Measurements from ENCODE around the gene PCDHGA9. TPM values are rescaled to one million over a fixed set of nuclear protein-coding genes. Genes with fewer than 3 reads are reported as not detected.

PCDHGA9 gene
- total RNA-seq, 4 donors from 2014 or later: 4.9 to 20.8 (median 7.9) TPM

Other genes with a start within 250 kb of the PCDHGA9 start
- 1 to 10 TPM in 1 of 4 donors, under 1 TPM in 3; 0.49 to 1.2 (median 0.78) TPM for gene PCDHB7, start 230.1 kb upstream of the PCDHGA9 start, total RNA-seq
- gene PCDHB8, start 225.0 kb upstream of the PCDHGA9 start, total RNA-seq: under 1 TPM in 3 of 4 donors, not detected in 1; 0.62 to 0.93 (median 0.68) TPM
- gene PCDHB16, start 220.4 kb upstream of the PCDHGA9 start, total RNA-seq: 1 to 10 TPM; 2.9 to 4.8 (median 3.2) TPM
- gene PCDHB9, start 215.6 kb upstream of the PCDHGA9 start, total RNA-seq: 1 to 10 TPM; 1.1 to 3.2 (median 2.5) TPM
- gene PCDHB10, start 210.4 kb upstream of the PCDHGA9 start, total RNA-seq: 1 to 10 TPM in 3 of 4 donors, under 1 TPM in 1; 0.60 to 1.4 (median 1.2) TPM
- 1 to 10 TPM in 3 of 4 donors, under 1 TPM in 1; 0.98 to 2.8 (median 1.2) TPM for gene PCDHB11, start 203.2 kb upstream of the PCDHGA9 start, total RNA-seq
- gene PCDHB12, start 194.1 kb upstream of the PCDHGA9 start, total RNA-seq: 1 to 10 TPM in 1 of 4 donors, under 1 TPM in 3; 0.83 to 2.2 (median 0.95) TPM
- 1 to 10 TPM; 5.9 to 10.0 (median 6.2) TPM for gene PCDHB13, start 188.9 kb upstream of the PCDHGA9 start, total RNA-seq
- gene PCDHB14, start 179.4 kb upstream of the PCDHGA9 start, total RNA-seq: 1 to 10 TPM; 2.5 to 6.5 (median 6.0) TPM
- gene PCDHB15, start 157.4 kb upstream of the PCDHGA9 start, total RNA-seq: 1 to 10 TPM in 3 of 4 donors, under 1 TPM in 1; 0.68 to 2.3 (median 1.6) TPM
- gene SLC25A2, start 98.7 kb upstream of the PCDHGA9 start, total RNA-seq: 1 to 10 TPM in 2 of 4 donors, under 1 TPM in 2; 0.57 to 4.5 (median 0.99) TPM
- 10 to 100 TPM; 47.3 to 70.3 (median 62.7) TPM for gene TAF7, start 82.0 kb upstream of the PCDHGA9 start, total RNA-seq
- under 1 TPM; 0.26 to 0.38 (median 0.33) TPM for gene PCDHGA1, start 72.3 kb upstream of the PCDHGA9 start, total RNA-seq
- 1 to 10 TPM; 2.0 to 3.4 (median 2.9) TPM for gene PCDHGA2, start 64.0 kb upstream of the PCDHGA9 start, total RNA-seq
- gene PCDHGA3, start 58.9 kb upstream of the PCDHGA9 start, total RNA-seq: 1 to 10 TPM; 1.3 to 2.3 (median 1.7) TPM
- gene PCDHGB1, start 52.7 kb upstream of the PCDHGA9 start, total RNA-seq: 1 to 10 TPM; 1.2 to 4.3 (median 2.8) TPM
- 1 to 10 TPM; 2.0 to 5.6 (median 3.2) TPM for gene PCDHGA4, start 47.8 kb upstream of the PCDHGA9 start, total RNA-seq
- 1 to 10 TPM; 2.6 to 6.5 (median 3.8) TPM for gene PCDHGB2, start 42.8 kb upstream of the PCDHGA9 start, total RNA-seq
- gene PCDHGA5, start 38.6 kb upstream of the PCDHGA9 start, total RNA-seq: 1 to 10 TPM; 1.5 to 4.0 (median 2.7) TPM
- gene PCDHGB3, start 32.5 kb upstream of the PCDHGA9 start, total RNA-seq: 1 to 10 TPM; 4.3 to 9.7 (median 7.5) TPM
- 1 to 10 TPM; 3.3 to 7.3 (median 5.3) TPM for gene PCDHGA6, start 28.9 kb upstream of the PCDHGA9 start, total RNA-seq
- gene PCDHGA7, start 20.0 kb upstream of the PCDHGA9 start, total RNA-seq: 1 to 10 TPM; 2.7 to 5.6 (median 4.5) TPM
- 10 to 100 TPM in 1 of 4 donors, 1 to 10 TPM in 3; 4.1 to 10.3 (median 7.2) TPM for gene PCDHGB4, start 15.1 kb upstream of the PCDHGA9 start, total RNA-seq
- 1 to 10 TPM; 1.1 to 5.1 (median 2.1) TPM for gene PCDHGA8, start 10.1 kb upstream of the PCDHGA9 start, total RNA-seq
- gene PCDHGB5, start 4.8 kb upstream of the PCDHGA9 start, total RNA-seq: 10 to 100 TPM; 13.3 to 27.4 (median 15.3) TPM
- gene PCDHGB6, start 5.2 kb downstream of the PCDHGA9 start, total RNA-seq: 10 to 100 TPM in 1 of 4 donors, 1 to 10 TPM in 3; 4.5 to 13.8 (median 8.2) TPM
- gene PCDHGA10, start 10.2 kb downstream of the PCDHGA9 start, total RNA-seq: 10 to 100 TPM in 2 of 4 donors, 1 to 10 TPM in 2; 7.0 to 23.6 (median 10.3) TPM
- 10 to 100 TPM in 2 of 4 donors, 1 to 10 TPM in 2; 9.2 to 18.3 (median 9.9) TPM for gene PCDHGB7, start 14.9 kb downstream of the PCDHGA9 start, total RNA-seq
- gene PCDHGA11, start 18.3 kb downstream of the PCDHGA9 start, total RNA-seq: 10 to 100 TPM in 1 of 4 donors, 1 to 10 TPM in 3; 3.4 to 14.3 (median 6.9) TPM
- 10 to 100 TPM in 1 of 4 donors, 1 to 10 TPM in 3; 2.9 to 13.4 (median 6.6) TPM for gene PCDHGA12, start 27.7 kb downstream of the PCDHGA9 start, total RNA-seq
- gene PCDHGC3, start 73.2 kb downstream of the PCDHGA9 start, total RNA-seq: 10 to 100 TPM; 30.0 to 73.4 (median 60.4) TPM
- gene PCDHGC4, start 82.3 kb downstream of the PCDHGA9 start, total RNA-seq: 10 to 100 TPM in 3 of 4 donors, 1 to 10 TPM in 1; 2.7 to 30.6 (median 15.0) TPM
- gene PCDHGC5, start 86.3 kb downstream of the PCDHGA9 start, total RNA-seq: 10 to 100 TPM in 1 of 4 donors, 1 to 10 TPM in 3; 1.6 to 10.5 (median 3.2) TPM
- gene DIAPH1, start 216.2 kb downstream of the PCDHGA9 start, total RNA-seq: 100 to 1,000 TPM in 1 of 4 donors, 10 to 100 TPM in 3; 83.0 to 115 (median 95.1) TPM
- gene HDAC3, start 234.1 kb downstream of the PCDHGA9 start, total RNA-seq: 10 to 100 TPM; 50.0 to 79.2 (median 59.4) TPM
- 1 to 10 TPM; 2.9 to 9.0 (median 5.7) TPM for gene RELL2, start 234.2 kb downstream of the PCDHGA9 start, total RNA-seq
- 100 to 1,000 TPM in 2 of 4 donors, 10 to 100 TPM in 2; 40.1 to 117 (median 77.1) TPM for gene FCHSD1, start 248.6 kb downstream of the PCDHGA9 start, total RNA-seq

All from suprapubic skin (tissue), 4 donors.